Ectodermal cell (in vitro differentiated cells): ENCODE measurements around the gene BIK.
A peak's percentile ranks its signal among the peaks of the same experiment; 100 is the strongest.
"Not testable (repeated sequence)": the region's sequence is repeated elsewhere in the genome, so short reads cannot be mapped to it uniquely, and the experiment has no call there.

Experiments used
- H3K27ac ChIP-seq: 2 replicates; pipeline ENCODE4 v1.7.0; 2013; ENCODE audit warnings: mild to moderate bottlenecking, low read depth, low read length; ENCODE audit not compliant: insufficient read depth, poor library complexity, severe bottlenecking
- H3K27me3 ChIP-seq: 2 replicates; pipeline ENCODE4 v1.7.0; 2013; ENCODE audit warnings: mild to moderate bottlenecking, low read length; ENCODE audit not compliant: insufficient read depth, control insufficient read depth, poor library complexity, severe bottlenecking
- H3K36me3 ChIP-seq: one replicate; pipeline ENCODE4 v1.7.0; 2013; ENCODE audit warnings: low read length; ENCODE audit not compliant: control insufficient read depth, insufficient read depth
- H3K4me1 ChIP-seq: one replicate; pipeline ENCODE4 v1.7.0; 2013; ENCODE audit warnings: low read length; ENCODE audit not compliant: control insufficient read depth, insufficient read depth
- H3K4me3 ChIP-seq: 2 replicates; pipeline ENCODE4 v1.7.0; 2013; ENCODE audit warnings: low read depth, low read length, control low read depth; ENCODE audit not compliant: insufficient read depth
- H3K9me3 ChIP-seq: 2 replicates; pipeline ENCODE4 v1.7.0; 2013; ENCODE audit warnings: mild to moderate bottlenecking, low read length, moderate library complexity; ENCODE audit not compliant: control insufficient read depth
- WGBS, 2 experiments: methylation state at CpG; one replicate each; pipeline ENCODE4 v1.1.7; 2013; ENCODE audit warnings: missing lambda C conversion rate in 2 of 2; 5-methylcytosine and 5-hydroxymethylcytosine counted together

The BIK gene

GRCh38 chr22:43134553-43134952, 24.0 kb downstream of the BIK start:
- Histone ChIP-seq H3K4me3 (no peak overlapping the region), H3K27me3 (no peaks in the 10 kb centered on the region), H3K36me3 (peaks cover 32% of the 10 kb centered on the region), H3K9me3 (no peaks in the 10 kb centered on the region), H3K4me1 (peaks cover 3% of the 10 kb centered on the region), H3K27ac (no peak overlapping the region)
- 90 to 97% methylated on average over 4 of the region's 4 CpGs for WGBS, 2 experiments

- Histone ChIP-seq H3K4me3 (no peak overlapping the region), H3K36me3 (peaks cover 41% of the 10 kb centered on the region)
- WGBS, 2 experiments: 93 to 95% methylated on average over 5 of the region's 5 CpGs
Observed at GRCh38 chr22:43135565-43135964, 25.0 kb downstream of the BIK start.

DNA sequence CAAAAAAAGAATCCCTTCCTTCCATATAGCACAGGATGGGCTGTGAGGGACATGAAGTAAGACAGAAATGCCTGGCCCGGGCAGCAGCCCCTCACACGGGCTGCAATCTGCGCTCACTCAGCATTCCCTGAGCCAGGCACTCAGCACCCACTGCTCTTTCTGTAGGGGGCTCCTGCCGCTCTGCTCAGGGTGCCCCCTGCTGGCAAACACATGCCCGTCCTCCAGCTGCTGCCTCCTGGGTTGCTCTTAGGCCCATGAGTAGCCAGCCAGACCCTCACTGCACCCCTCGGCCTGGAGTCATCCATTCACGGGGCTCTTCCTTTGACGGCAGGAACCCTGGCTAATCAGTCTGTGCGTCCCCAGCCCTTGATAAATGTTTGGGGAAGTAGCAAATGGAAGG, 25.7 kb downstream of the BIK start:
- H3K27ac ChIP-seq: no peak overlapping the region
- no peak overlapping the region for H3K4me3 ChIP-seq
- no peaks in the 10 kb centered on the region for H3K4me1 ChIP-seq
- H3K9me3 ChIP-seq: no peaks in the 10 kb centered on the region
- peaks cover 43% of the 10 kb centered on the region for H3K36me3 ChIP-seq
- no peaks in the 10 kb centered on the region for H3K27me3 ChIP-seq
- 76 to 81% methylated on average over 9 of the region's 9 CpGs for whole genome bisulfite sequencing, 2 experiments

More at GRCh38 chr22:43135565-43135964, 25.0 kb downstream of the BIK start:
- Histone ChIP-seq H3K9me3 (no peaks in the 10 kb centered on the region), H3K27ac (no peak overlapping the region), H3K4me1 (no peaks in the 10 kb centered on the region), H3K27me3 (no peaks in the 10 kb centered on the region)

DNA sequence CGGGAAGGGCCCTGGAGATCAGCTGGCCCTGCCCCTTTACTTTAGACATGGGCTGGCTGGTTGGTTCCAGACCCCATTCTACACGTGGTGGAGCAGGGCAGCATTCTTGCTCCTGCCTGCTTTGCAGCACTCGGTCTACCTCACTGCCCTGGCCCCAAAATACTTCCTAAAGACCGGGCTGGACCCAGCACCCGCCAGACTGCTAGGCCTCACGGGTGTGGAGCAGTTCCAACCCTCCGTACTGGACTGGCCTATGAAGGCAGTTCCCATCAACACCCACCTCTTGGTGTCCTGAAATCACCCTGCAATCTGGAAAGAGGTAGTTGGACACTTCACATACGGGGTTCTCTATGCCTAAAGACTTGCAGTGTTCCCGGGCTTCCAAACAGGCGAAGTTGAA, 26.3 kb downstream of the BIK start:
- H3K27ac ChIP-seq: no peak overlapping the region
- no peaks in the 10 kb centered on the region for H3K27me3 ChIP-seq
- H3K4me3 ChIP-seq: no peak overlapping the region
- no peaks in the 10 kb centered on the region for H3K9me3 ChIP-seq
- peaks cover 44% of the 10 kb centered on the region for H3K36me3 ChIP-seq
- H3K4me1 ChIP-seq: no peaks in the 10 kb centered on the region
- 94 to 95% methylated on average over 10 of the region's 10 CpGs for WGBS, 2 experiments

DNA sequence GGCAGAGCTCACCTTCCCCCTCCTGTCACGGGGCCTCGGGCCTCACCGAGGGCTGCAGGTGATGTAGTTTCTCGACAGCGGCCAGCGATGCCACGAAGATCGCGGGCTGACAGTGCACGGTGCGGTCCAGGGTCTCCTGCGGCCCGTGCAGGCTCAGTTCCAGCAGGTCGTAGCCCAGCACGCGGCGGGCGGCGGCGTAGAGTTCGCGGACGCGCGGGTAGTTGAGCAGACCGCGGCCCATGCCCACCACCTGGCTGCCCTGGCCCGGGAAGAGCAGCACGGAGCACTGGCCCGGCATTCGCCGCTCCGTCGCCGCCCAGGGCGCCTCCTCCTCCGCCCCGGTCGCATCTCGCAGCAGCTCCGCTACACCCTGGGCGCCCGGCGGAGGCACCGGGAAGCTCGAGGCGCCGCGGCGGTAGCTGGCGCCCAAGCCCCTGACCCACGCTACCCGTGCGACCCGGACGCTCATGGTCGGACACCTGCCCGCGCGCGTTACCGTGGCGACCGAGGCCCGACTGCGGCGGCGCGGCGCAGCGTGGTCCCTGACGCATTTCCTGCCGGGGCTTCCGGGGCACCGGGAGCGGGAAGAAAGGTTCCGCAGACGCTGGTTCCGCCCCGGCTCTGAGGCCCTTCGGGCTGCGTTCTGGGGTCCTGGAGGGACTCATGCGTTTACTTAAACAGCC, 32.5 kb downstream of the BIK start, which contains the start of gene MCAT:
MCAT (minus strand) TSS at position 519 of the 683 bp plus-strand sequence; CDS start at position 469, 50 bp downstream.
- Histone ChIP-seq H3K27ac (no peak within 1 kb of the TSS), H3K27me3 (no peaks in the 10 kb centered on the region), H3K4me1 (no peaks in the 10 kb centered on the region), H3K36me3 (peaks cover 17% of the 10 kb centered on the region), H3K9me3 (no peaks in the 10 kb centered on the region), H3K4me3 (peak within 1 kb of the TSS; percentile 96)
- WGBS, 2 experiments: 1% methylated on average over 83 of the region's 83 CpGs

GRCh38 chr22:43144949-43145348, 34.4 kb downstream of the BIK start:
- no peaks in the 10 kb centered on the region for H3K27me3 ChIP-seq
- H3K27ac ChIP-seq: no peak overlapping the region
- no peaks in the 10 kb centered on the region for H3K9me3 ChIP-seq
- peaks cover 9% of the 10 kb centered on the region for H3K36me3 ChIP-seq
- H3K4me1 ChIP-seq: no peaks in the 10 kb centered on the region
- H3K4me3 ChIP-seq: no peak overlapping the region
- WGBS, 2 experiments: 94 to 96% methylated on average over 3 of the region's 3 CpGs

DNA sequence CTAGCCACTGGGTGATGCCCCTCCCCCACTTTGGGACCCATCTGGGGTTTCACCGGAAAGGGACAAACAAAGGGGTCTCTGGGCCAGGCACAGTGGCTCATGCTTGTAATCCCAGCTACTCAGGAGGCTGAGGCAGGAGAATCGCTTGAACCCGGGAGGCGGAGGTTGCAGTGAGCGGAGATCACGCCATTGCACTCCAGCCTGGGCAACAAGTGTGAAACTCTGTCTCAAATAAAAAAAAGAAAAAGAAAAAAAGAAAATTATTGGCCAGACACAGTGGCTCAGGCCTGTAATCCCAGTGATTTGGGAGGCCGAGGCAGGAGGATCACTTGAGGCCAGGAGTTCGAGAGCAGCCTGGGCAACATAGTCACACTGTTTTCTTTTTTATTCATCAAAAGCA, 34.8 kb downstream of the BIK start:
- WGBS, 2 experiments: 89 to 94% methylated on average over 8 of the region's 8 CpGs
- not testable (repeated sequence) for H3K27ac ChIP-seq, H3K4me3 ChIP-seq, H3K36me3 ChIP-seq, H3K9me3 ChIP-seq, H3K27me3 ChIP-seq, H3K4me1 ChIP-seq

DNA sequence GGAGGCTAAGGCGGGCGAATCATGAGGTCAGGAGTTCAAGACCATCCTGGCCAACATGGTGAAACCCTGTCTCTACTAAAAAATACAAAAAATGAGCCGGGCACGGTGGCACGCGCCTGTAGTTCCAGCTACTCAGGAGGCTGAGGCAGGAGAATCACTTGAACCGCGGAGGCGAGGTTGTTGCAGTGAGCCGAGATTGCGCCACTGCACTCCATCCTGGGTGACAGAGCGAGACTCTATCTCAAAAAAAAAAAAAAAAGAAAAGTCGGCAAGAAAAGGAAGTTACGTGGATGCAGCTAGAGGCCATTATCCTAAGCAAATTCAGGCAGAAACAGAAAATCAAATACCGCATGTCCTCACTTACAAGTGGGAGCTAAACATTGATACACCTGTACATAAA, 35.8 kb downstream of the BIK start:
- H3K4me3 ChIP-seq, H3K27ac ChIP-seq, H3K36me3 ChIP-seq, H3K27me3 ChIP-seq, H3K4me1 ChIP-seq, H3K9me3 ChIP-seq: not testable (repeated sequence)
- 92 to 95% methylated on average over 14 to 15 of the region's 15 CpGs for WGBS, 2 experiments

DNA sequence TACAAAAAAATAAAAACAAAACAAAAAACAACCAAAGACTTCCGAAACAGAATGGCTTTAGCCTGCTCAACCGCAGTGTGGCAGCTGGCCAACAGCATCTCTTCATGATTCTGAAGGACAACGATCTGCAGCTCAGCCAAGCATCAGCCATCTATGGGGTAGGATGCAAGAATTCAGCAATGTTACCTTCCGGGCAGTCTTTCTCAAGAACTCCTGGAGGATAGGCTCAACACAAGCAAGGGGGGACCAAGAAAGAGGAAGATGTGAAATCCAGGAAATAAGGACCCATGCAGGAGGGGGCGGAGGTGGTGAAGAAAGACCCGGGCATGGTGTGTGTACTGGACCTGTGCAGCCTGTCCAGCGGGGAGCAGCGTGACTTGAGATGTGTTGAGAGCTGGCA, 37.3 kb downstream of the BIK start:
- 89 to 92% methylated on average over 8 of the region's 8 CpGs for WGBS, 2 experiments
- no peak overlapping the region for H3K4me3 ChIP-seq
- H3K9me3 ChIP-seq: no peaks in the 10 kb centered on the region
- peaks cover 24% of the 10 kb centered on the region for H3K27me3 ChIP-seq
- peaks cover 8% of the 10 kb centered on the region for H3K4me1 ChIP-seq
- no peaks in the 10 kb centered on the region for H3K36me3 ChIP-seq
- H3K27ac ChIP-seq: no peak overlapping the region

DNA sequence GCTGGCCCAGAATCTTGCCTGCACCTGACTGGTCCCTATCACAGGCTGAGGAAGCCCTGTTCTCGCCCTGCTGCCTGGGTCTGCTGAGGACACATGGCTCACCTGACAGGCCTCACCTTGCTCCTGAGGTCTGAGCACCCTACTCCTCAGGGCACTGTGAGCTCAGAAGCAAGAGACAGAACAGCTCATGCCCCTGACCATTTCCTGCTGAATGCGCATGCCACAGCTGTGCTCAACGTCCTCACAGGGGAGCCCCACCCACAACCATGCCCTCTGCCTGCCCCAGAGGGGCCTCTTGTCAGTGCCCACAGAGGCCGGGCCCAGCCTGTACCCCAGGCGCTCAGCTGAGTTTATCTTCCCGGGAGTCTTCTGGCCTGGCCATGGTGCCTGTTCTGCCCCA, 38.0 kb downstream of the BIK start:
- Histone ChIP-seq H3K4me1 (peaks cover 8% of the 10 kb centered on the region), H3K27me3 (peaks cover 24% of the 10 kb centered on the region), H3K9me3 (no peaks in the 10 kb centered on the region), H3K27ac (no peak overlapping the region), H3K4me3 (no peak overlapping the region), H3K36me3 (no peaks in the 10 kb centered on the region)
- WGBS, 2 experiments: 75 to 76% methylated on average over 6 of the region's 6 CpGs
